ENCODE results near the gene DNAAF5. TPM values are rescaled to one million over a fixed set of nuclear protein-coding genes. Genes with fewer than 3 reads are reported as not detected.

DNAAF5 gene
- total RNA-seq, 1 donor from 2014 or later = 15.3 TPM

DNA sequence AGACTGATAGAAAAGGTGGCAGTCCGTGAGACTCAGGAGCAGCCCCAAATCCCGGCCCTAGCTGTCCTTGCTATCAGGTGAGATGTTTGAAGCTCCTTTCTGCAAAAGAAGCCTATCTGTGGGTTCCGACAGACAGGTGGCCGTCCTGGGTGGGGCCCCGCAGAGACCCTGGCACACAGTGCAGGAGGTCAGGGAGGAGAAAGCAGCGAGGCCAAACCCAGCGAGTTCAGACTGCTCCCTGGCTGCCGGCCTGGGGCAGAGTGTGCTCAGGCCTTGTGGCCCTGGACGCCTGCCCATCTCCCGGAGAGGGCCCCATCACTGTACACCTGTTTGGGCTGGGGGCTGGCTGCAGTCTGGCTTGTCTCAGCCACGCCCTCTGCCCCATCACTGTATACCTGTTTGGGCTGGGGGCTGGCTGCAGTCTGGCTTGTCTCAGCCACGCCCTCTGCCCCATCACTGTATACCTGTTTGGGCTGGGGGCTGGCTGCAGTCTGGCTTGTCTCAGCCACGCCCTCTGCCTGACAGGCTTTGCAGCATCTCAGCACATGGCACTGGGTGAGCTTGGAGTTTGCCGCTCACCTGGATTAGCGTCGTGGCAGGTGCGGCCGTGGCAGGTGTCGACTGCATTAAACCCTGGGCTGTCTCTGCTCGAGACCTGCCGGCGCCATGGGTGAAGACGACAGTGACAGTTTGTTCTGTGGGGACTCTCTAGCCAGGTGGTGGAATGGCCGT, 12.4 kb downstream of the DNAAF5 start:
- Mint-ChIP-seq H3K27me3 (ENCODE audit: low read depth) (no peaks in the 10 kb centered on the region), H3K27ac (ENCODE audit: unreplicated experiment) (no peak overlapping the region), H3K4me1 (ENCODE audit: low read depth) (no peaks in the 10 kb centered on the region), H3K4me3 (ENCODE audit: unreplicated experiment) (no peak overlapping the region), H3K9me3 (ENCODE audit: low read depth) (no peaks in the 10 kb centered on the region), H3K36me3 (ENCODE audit: low read depth) (peaks cover 5% of the 10 kb centered on the region)
- TF ChIP-seq CTCF (IDR thresholded peaks at IDR 0.05) = no peak
- DNase-seq (ENCODE audit: low spot score) = no peak

DNA sequence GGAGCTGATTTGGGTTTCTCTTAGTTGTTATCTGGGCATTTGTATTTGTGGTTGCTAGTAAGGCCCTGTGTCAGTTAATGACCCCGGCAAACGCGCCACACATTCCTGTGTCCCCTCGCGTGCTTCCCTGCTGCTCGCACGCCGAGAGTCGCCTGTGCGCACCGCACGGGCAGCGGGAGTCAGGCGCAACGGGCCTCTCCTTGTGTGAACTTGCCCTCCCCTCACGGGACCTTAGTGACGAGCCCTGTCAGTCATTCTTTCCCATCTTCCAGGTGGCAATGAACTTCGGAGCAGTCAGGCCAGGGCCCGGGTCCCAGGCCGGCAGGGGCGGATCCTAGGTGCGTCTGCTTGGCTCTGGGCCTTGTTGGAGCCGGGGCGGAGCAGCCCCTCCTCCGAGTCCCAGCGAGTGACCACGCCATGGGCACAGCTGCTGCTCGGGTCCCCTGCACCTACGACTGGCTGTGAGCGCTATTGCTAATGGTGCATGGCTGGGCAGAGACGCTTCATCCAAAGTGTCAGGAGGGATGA, 13.0 kb downstream of the DNAAF5 start:
- peak; percentile 72 for DNase-seq (ENCODE audit: low spot score)
- Mint-ChIP-seq H3K9me3 (ENCODE audit: low read depth) (no peaks in the 10 kb centered on the region), H3K36me3 (ENCODE audit: low read depth) (peaks cover 5% of the 10 kb centered on the region), H3K27ac (ENCODE audit: unreplicated experiment) (no peak overlapping the region), H3K4me3 (ENCODE audit: unreplicated experiment) (no peak overlapping the region), H3K4me1 (ENCODE audit: low read depth) (no peaks in the 10 kb centered on the region), H3K27me3 (ENCODE audit: low read depth) (no peaks in the 10 kb centered on the region)
- TF ChIP-seq CTCF (IDR thresholded peaks at IDR 0.05) = no peak

DNA sequence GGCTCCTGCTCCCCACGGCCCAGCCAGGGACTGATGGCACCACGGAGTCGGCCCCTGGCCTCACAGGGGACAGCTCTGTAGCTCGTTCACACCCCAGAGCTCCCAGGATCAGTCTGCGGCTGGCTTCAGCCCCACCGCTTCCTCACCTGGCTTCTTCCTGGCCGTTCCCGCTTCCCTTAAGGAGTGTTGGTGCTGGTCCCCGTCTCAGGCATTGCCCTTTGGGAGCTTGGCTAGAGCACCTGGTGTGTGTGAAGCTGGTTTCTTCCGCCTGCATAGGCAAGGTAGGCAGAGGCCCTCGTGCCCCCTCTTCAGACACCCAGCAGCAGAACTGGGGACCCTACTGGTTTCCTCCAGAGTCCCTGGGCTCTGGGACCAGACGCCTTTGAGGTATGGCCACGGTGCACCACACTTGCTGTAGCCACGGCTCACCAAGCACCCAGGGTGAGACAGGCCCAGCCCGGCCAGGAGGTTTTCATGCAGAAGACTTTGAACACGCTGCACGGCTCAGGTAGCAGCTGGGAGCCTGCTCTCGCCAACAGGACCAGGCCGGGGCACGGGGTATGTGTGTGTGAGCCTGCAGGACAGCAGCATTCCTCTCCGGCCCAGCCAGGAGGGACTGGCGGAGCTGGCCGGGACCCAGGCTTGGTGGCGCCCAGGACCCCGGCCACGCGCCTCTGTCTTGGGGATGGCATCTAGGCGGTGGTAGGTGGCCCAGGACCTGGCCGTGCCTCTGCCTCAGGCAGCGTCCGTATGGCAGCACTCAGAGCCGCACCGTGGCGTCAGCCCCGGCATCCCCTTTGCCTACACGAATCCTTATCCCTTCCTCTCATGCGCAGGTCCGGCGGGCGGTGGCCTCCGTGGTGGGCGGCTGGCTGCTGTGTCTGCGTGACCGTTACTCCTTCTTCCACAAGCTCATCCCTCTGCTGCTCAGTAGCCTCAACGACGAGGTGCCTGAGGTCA, 13.8 kb downstream of the DNAAF5 start:
- Mint-ChIP-seq H3K27ac (ENCODE audit: unreplicated experiment) (no peak overlapping the region), H3K27me3 (ENCODE audit: low read depth) (no peaks in the 10 kb centered on the region), H3K4me3 (ENCODE audit: unreplicated experiment) (no peak overlapping the region), H3K36me3 (ENCODE audit: low read depth) (peaks cover 8% of the 10 kb centered on the region), H3K9me3 (ENCODE audit: low read depth) (no peaks in the 10 kb centered on the region), H3K4me1 (ENCODE audit: low read depth) (no peaks in the 10 kb centered on the region)
- peak; percentile 89 for DNase-seq (ENCODE audit: low spot score)
- no peak for TF ChIP-seq CTCF (IDR thresholded peaks at IDR 0.05)

GRCh38 chr7:741191-741671, 14.7 kb downstream of the DNAAF5 start:
- no peaks in the 10 kb centered on the region for H3K4me1 Mint-ChIP-seq (ENCODE audit: low read depth)
- no peak for TF ChIP-seq CTCF (IDR thresholded peaks at IDR 0.05)

GRCh38 chr7:741850-742249, 15.4 kb downstream of the DNAAF5 start:
- no peak overlapping the region for H3K27ac Mint-ChIP-seq (ENCODE audit: unreplicated experiment)
- no peak for TF ChIP-seq CTCF (IDR thresholded peaks at IDR 0.05)

More at GRCh38 chr7:741191-741671, 14.7 kb downstream of the DNAAF5 start:
- Mint-ChIP-seq H3K9me3 (ENCODE audit: low read depth) (no peaks in the 10 kb centered on the region), H3K27me3 (ENCODE audit: low read depth) (no peaks in the 10 kb centered on the region), H3K36me3 (ENCODE audit: low read depth) (peaks cover 10% of the 10 kb centered on the region), H3K4me3 (ENCODE audit: unreplicated experiment) (no peak overlapping the region), H3K27ac (ENCODE audit: unreplicated experiment) (no peak overlapping the region)
- peak; percentile 19 for DNase-seq (ENCODE audit: low spot score)

More at GRCh38 chr7:741850-742249, 15.4 kb downstream of the DNAAF5 start:
- Mint-ChIP-seq H3K27me3 (ENCODE audit: low read depth) (no peaks in the 10 kb centered on the region), H3K9me3 (ENCODE audit: low read depth) (no peaks in the 10 kb centered on the region), H3K4me1 (ENCODE audit: low read depth) (no peaks in the 10 kb centered on the region), H3K4me3 (ENCODE audit: unreplicated experiment) (no peak overlapping the region), H3K36me3 (ENCODE audit: low read depth) (peaks cover 10% of the 10 kb centered on the region)
- DNase-seq (ENCODE audit: low spot score) = no peak
